Activated CD8-positive, alpha-beta T cell treated with anti-CD3 and anti-CD28 coated beads for 36 hours (primary cell): ENCODE data around the gene RRP1B. TPM values are rescaled to one million over a fixed set of nuclear protein-coding genes. Genes with fewer than 3 reads are reported as not detected.

Experiments
- ATAC-seq: fragments of 200-7000 bp; cut with Tn5 transposase; one replicate; pipeline ENCODE4 v1.10.0; 2021; ENCODE audit warnings: mild to moderate bottlenecking, moderate library complexity
- CTCF ChIA-PET: fragments of 350-600 bp; sonication (Branson Sonifier 250); formaldehyde crosslinking; loops from one replicate; lab custom pipeline; 2021; ENCODE audit warnings: antibody characterized with exemption; lab: Charles Lee
- POLR2A ChIA-PET: fragments of 350-600 bp; sonication (Branson Sonifier 250); formaldehyde crosslinking; loops from one replicate; lab custom pipeline; 2021; ENCODE audit warnings: antibody characterized with exemption; lab: Charles Lee
- DNase-seq: peaks from one replicate; pipeline ENCODE4 v3.0.0-alpha.2; 2020
- H3K27ac Mint-ChIP-seq: one replicate; pipeline ENCODE4 v1.8.0; 2021; ENCODE audit warnings: mild to moderate bottlenecking, mixed read lengths
- H3K27me3 Mint-ChIP-seq: one replicate; pipeline ENCODE4 v1.8.0; 2021; ENCODE audit warnings: mixed read lengths
- H3K36me3 Mint-ChIP-seq: one replicate; pipeline ENCODE4 v1.8.0; 2021; ENCODE audit warnings: low read depth, mixed read lengths
- H3K4me1 Mint-ChIP-seq: one replicate; pipeline ENCODE4 v1.8.0; 2021; ENCODE audit warnings: low read depth, mixed read lengths
- H3K4me3 Mint-ChIP-seq: one replicate; pipeline ENCODE4 v1.8.0; 2021; ENCODE audit warnings: mild to moderate bottlenecking, moderate library complexity, mixed read lengths
- H3K9me3 Mint-ChIP-seq: one replicate; pipeline ENCODE4 v1.8.0; 2021; ENCODE audit warnings: mixed read lengths
- intact Hi-C: fragments of 100-400 bp; cut with micrococcal nuclease; formaldehyde crosslinking; loops from one replicate; pipeline ENCODE4 v1.10.0; 2022
- total RNA-seq, 2 experiments: library from RNA; stranded (reverse); gene quantifications; one replicate each; pipeline ENCODE4 v1.2.3, GENCODE V29; 2021
- TF ChIP-seq, protein P1 (sequence below): fragments of 200-600 bp; IDR thresholded peaks from one replicate; pipeline ENCODE4 v1.8.0; 2022; ENCODE audit warnings: antibody characterized with exemption, mild to moderate bottlenecking

RRP1B gene
- total RNA-seq, 2 experiments from 2014 or later, result 76.7 to 78.5 TPM

DNA sequence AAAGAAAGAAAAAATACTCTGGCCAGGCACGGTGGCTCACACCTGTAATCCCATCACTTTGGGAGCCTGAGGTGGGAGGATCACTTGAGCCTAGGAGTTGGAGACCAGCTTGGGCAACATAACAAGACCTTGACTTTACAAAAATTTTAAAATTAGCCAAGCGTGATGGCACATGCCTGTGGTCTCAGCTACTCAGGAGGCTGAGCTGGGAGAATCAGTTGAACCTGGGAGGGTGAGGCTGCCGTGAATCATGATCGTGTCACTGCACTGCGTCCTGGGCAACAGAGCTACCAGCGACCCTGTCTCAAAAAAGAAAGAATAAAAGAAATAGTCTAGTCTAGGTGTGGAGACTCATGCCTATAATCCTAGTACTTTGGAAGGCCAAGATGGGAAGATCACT is 22.3 kb downstream of the RRP1B start:
- H3K9me3 Mint-ChIP-seq, result no peaks in the 10 kb centered on the region
- H3K27ac Mint-ChIP-seq, result no peak overlapping the region
- ChIA-PET POLR2A (no interaction called here), CTCF (no interaction called here)
- peaks cover 4% of the 10 kb centered on the region for H3K4me1 Mint-ChIP-seq
- TF ChIP-seq, protein P1, sequence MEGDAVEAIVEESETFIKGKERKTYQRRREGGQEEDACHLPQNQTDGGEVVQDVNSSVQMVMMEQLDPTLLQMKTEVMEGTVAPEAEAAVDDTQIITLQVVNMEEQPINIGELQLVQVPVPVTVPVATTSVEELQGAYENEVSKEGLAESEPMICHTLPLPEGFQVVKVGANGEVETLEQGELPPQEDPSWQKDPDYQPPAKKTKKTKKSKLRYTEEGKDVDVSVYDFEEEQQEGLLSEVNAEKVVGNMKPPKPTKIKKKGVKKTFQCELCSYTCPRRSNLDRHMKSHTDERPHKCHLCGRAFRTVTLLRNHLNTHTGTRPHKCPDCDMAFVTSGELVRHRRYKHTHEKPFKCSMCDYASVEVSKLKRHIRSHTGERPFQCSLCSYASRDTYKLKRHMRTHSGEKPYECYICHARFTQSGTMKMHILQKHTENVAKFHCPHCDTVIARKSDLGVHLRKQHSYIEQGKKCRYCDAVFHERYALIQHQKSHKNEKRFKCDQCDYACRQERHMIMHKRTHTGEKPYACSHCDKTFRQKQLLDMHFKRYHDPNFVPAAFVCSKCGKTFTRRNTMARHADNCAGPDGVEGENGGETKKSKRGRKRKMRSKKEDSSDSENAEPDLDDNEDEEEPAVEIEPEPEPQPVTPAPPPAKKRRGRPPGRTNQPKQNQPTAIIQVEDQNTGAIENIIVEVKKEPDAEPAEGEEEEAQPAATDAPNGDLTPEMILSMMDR, result no peak
- intact Hi-C loops, result no loop called here
- H3K36me3 Mint-ChIP-seq, result peaks cover 64% of the 10 kb centered on the region
- DNase-seq (no peak), ATAC-seq (no peak)
- H3K27me3 Mint-ChIP-seq, result no peaks in the 10 kb centered on the region
- H3K4me3 Mint-ChIP-seq, result no peak overlapping the region

DNA sequence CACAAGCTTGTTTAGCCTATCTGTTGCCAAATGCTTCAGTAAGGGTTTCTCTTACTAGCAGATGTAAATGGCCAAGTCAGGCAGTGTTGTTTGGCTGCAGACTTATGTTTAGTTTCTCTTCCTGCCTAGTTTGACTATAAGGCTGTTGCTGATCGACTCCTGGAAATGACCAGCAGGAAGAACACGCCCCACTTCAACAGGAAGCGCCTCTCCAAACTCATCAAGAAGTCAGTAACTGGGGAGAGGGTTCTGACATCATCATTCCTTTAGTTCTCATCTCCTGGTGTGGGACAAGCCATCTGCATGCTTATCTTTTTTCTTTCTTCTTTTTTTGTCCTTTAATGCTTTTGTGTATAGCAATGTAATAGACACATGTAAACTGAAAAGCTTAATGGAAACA is 25.1 kb downstream of the RRP1B start:
- H3K36me3 Mint-ChIP-seq, result peaks cover 51% of the 10 kb centered on the region
- TF ChIP-seq, protein P1, result no peak
- H3K27ac Mint-ChIP-seq, result no peak overlapping the region
- intact Hi-C loops, result no loop called here
- H3K9me3 Mint-ChIP-seq, result no peaks in the 10 kb centered on the region
- ChIA-PET POLR2A (interaction anchor here (0.5 kb wide), 1 partner anchor 33 kb away, joined by 3 read pairs; no protein-coding TSS in a partner anchor), CTCF (no interaction called here)
- H3K27me3 Mint-ChIP-seq, result no peaks in the 10 kb centered on the region
- no peak for ATAC-seq
- no peak for DNase-seq
- H3K4me3 Mint-ChIP-seq, result no peak overlapping the region
- no peaks in the 10 kb centered on the region for H3K4me1 Mint-ChIP-seq

DNA sequence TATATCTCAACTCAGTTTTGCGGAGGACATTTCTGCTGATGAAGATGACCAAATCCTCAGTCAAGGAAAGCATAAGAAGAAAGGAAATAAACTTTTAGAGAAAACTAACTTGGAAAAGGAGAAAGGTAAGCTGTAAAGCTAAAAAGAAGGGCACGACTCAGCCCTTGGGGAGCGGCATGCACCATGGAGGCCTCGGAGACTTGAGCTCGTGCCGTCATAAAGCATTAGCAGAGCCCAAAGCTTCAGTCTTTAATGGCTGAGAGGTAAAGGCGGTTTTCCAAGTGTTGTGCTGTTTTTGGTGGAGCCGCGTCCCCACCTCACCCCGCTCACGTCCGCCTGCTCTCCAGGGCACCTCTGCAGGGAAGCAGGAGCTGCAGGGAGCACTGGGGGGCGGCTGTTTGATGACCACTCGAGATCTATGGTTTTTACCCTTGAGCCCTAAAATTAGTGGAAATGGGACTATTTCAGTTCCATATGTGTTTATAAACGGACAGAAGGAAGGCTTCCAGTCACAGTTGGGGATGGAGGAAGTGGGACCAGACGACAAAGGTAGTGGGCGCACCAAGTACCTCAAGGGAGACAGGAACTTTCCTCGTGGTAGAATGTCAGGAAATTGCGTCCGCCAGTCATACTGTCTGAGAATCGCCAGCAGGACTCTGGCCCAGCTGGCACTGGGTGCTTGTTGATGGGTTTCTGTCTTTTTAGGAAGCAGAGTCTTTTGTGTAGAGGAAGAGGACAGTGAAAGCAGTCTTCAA is 27.6 kb downstream of the RRP1B start:
- DNase-seq (no peak), ATAC-seq (no peak)
- H3K4me3 Mint-ChIP-seq, result no peak overlapping the region
- H3K9me3 Mint-ChIP-seq, result no peaks in the 10 kb centered on the region
- intact Hi-C loops, result no loop called here
- ChIA-PET POLR2A (interaction anchor here (0.9 kb wide), 1 partner anchor 12 kb away, joined by 3 read pairs; no protein-coding TSS in a partner anchor), CTCF (no interaction called here)
- H3K27me3 Mint-ChIP-seq, result no peaks in the 10 kb centered on the region
- H3K27ac Mint-ChIP-seq, result no peak overlapping the region
- no peaks in the 10 kb centered on the region for H3K4me1 Mint-ChIP-seq
- peaks cover 52% of the 10 kb centered on the region for H3K36me3 Mint-ChIP-seq
- TF ChIP-seq, protein P1, result no peak

DNA sequence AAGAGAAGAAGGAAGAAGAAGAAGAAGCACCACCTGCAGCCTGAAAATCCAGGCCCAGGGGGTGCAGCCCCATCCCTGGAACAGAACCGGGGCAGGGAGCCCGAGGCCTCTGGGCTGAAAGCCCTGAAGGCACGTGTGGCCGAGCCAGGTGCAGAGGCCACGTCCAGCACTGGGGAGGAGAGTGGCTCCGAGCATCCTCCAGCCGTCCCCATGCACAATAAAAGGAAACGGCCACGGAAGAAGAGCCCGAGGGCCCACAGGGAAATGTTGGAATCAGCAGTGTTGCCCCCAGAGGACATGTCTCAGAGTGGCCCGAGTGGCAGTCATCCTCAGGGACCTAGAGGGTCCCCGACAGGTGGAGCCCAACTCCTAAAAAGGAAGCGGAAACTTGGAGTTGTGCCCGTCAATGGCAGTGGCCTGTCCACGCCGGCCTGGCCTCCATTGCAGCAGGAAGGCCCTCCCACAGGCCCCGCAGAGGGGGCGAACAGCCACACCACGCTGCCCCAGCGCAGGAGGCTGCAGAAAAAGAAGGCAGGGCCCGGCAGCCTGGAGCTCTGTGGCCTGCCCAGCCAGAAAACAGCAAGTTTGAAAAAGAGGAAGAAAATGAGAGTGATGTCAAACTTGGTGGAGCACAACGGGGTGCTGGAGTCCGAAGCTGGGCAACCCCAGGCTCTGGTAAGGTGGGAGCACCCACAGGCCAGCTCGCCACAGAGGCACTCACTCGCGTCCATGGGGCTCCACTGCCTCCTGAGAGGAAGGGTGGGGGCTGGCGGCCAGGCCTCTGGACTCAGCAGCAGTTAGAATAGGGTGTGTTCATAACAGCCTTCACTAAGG is 28.4 kb downstream of the RRP1B start:
- H3K27ac Mint-ChIP-seq, result no peak overlapping the region
- H3K4me1 Mint-ChIP-seq, result no peaks in the 10 kb centered on the region
- peaks cover 51% of the 10 kb centered on the region for H3K36me3 Mint-ChIP-seq
- H3K9me3 Mint-ChIP-seq, result no peaks in the 10 kb centered on the region
- DNase-seq (no peak), ATAC-seq (no peak)
- ChIA-PET CTCF (no interaction called here), POLR2A (interaction anchor here (0.7 to 0.9 kb wide), 2 partner anchors 12 to 13 kb away, joined by 3 read pairs; no protein-coding TSS in a partner anchor)
- H3K4me3 Mint-ChIP-seq, result no peak overlapping the region
- intact Hi-C loops, result no loop called here
- no peaks in the 10 kb centered on the region for H3K27me3 Mint-ChIP-seq
- TF ChIP-seq, protein P1, result no peak
